Frontal cortex (tissue), 4 donors: ENCODE data around the gene STX1A. TPM values are rescaled to one million over a fixed set of nuclear protein-coding genes. Genes with fewer than 3 reads are reported as not detected.
A peak's percentile ranks its signal among the peaks of the same experiment; 100 is the strongest.
"Not testable (repeated sequence)": the region's sequence is repeated elsewhere in the genome, so short reads cannot be mapped to it uniquely, and the experiment has no call there.

Source experiments
- DNase-seq, 2 donors: peaks; one replicate each; pipeline ENCODE4 v3.0.0; 2012; ENCODE audit warnings: low spot score in 2 of 2
- FAIRE-seq: peaks from 2 replicates; lab custom pipeline; 2012; peaks lifted over from hg19 to GRCh38; lab: Jason Lieb, UNC
- total RNA-seq: library from RNA; depleted of rRNA; stranded (reverse); fragments of >200 nt; gene quantifications from one replicate; pipeline ENCODE4 v1.2.3, GENCODE V29; 2014
- donor health status: control.
- donor health status: control.
- donor health status: control.

Gene STX1A
- total RNA-seq, 1 donor from 2014 or later: 62.0 TPM

- DNase-seq: no peak
- FAIRE-seq: no peak
Observed at GRCh38 chr7:73688288-73688687, 31.2 kb downstream of the STX1A start.

GRCh38 chr7:73685311-73685710 is 34.2 kb downstream of the STX1A start:
- FAIRE-seq: no peak
- no peak for DNase-seq

DNA sequence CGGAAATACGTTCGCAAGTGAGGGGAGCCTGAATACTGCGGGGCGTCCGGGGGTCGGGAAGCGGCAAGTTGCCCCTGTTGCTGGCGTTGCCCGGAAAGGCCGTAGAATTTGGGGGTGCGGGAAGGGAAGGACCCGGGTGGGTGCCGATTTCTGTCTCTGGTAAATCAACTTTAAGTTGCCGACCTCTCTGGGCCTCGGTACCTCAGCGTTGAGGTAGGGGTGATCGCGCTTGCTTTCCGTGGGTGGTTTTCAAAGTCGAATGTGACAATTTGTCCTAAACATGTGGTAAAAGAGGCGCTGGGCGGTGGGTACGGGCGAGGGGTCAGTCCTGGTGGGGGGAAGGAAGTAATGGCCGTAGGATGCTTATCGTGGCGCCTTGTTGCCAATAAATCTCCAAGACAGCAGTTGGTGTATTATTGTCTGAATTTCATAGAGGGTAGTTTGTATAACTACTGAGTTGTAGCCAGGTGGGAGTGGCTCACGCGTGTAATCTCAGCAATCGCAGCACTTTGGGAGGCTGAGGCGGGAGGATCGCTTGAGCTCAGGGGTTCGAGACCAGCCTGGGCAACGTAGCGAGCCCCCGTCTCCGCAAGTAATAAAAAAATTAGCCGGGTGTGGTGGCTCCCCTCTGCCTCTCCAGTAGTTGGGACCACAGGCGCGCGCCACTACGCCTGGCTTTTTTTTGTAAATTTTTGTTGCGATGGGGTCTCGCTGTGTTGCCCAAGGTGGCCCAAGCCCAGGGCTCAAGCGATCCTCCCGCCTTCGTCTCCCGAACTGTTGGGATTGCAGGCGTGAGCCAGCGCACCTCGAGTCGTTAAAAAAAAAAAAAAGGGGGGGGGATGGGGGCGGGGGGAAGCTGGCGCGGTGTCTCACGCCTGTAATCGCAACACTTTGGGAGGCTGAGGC is 35.4 kb downstream of the STX1A start:
- FAIRE-seq (no peak), DNase-seq (no peak)

DNA sequence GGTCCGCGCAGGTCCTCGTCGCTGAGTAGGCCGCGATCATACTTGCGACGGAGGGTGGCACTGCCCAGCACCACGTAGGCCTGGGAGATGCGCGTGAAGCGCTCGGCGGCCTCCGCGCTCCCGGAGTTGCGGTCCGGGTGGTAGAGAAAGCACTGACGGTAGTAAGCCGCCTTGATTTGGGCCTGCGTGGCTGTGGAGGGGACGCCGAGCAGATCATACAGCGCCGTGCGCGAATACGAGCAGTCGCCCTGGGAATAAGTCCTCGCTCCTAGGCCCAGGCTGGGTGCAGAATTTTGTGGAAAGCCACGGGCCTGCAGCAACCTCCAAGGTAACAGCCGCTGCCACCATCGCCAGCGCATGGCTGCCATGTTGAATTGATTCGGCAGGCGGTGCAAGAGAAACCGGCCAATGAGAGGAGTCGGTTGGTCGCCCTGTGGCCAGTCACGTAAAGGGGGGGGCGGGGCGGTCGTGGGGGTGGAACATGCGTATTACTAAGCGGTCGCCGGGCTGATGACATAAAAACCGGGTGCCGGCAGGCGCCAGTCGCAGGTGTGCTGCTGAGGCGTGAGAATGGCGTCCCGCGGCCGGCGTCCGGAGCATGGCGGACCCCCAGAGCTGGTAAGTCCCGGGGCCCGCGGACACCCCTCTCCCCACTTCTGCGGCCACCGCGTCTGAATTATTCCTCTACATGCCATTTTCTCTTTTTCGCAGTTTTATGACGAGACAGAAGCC is 36.2 kb downstream of the STX1A start, which contains the start of the genes BUD23 and DNAJC30:
BUD23 (plus strand) TSS at position 542 of the 732 bp plus-strand sequence; CDS start at position 571, 29 bp downstream.
DNAJC30 (minus strand) TSS at position 398 of the 732 bp plus-strand sequence; CDS start at position 368, 30 bp downstream.
- FAIRE-seq: no peak
- peak; percentile 97 to 98 for DNase-seq

DNA sequence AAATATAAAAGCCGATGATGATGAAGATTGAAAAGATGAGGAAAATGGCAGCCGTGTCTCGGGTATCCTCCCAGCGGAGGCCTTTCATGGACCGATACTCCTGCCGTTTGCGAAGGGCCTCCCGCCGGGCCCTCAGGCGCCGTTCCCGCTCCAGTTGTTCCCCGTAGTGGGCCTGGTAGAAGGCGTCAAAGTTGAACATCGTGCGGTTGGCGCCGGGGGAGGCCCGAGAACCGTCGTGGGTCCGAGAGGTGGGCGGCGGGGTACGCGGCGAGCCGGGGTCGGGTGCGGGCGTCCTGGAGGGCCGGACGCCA is 36.8 kb downstream of the STX1A start:
- FAIRE-seq: no peak

GRCh38 chr7:73681031-73681430 is 38.4 kb downstream of the STX1A start:
- DNase-seq: no peak
- no peak for FAIRE-seq

More for the DNA sequence above, 36.8 kb downstream of the STX1A start:
- DNase-seq: no peak

- DNase-seq (no peak), FAIRE-seq (no peak)
Observed at GRCh38 chr7:73680501-73680900, 39.0 kb downstream of the STX1A start.

GRCh38 chr7:73679709-73680108 is 39.8 kb downstream of the STX1A start:
- FAIRE-seq (no peak), DNase-seq (no peak)

- no peak for DNase-seq
- FAIRE-seq: no peak
Observed at GRCh38 chr7:73678862-73679261, 40.6 kb downstream of the STX1A start.

- not testable (repeated sequence) for FAIRE-seq, DNase-seq
Observed at GRCh38 chr7:73676062-73676461, 43.4 kb downstream of the STX1A start.

DNA sequence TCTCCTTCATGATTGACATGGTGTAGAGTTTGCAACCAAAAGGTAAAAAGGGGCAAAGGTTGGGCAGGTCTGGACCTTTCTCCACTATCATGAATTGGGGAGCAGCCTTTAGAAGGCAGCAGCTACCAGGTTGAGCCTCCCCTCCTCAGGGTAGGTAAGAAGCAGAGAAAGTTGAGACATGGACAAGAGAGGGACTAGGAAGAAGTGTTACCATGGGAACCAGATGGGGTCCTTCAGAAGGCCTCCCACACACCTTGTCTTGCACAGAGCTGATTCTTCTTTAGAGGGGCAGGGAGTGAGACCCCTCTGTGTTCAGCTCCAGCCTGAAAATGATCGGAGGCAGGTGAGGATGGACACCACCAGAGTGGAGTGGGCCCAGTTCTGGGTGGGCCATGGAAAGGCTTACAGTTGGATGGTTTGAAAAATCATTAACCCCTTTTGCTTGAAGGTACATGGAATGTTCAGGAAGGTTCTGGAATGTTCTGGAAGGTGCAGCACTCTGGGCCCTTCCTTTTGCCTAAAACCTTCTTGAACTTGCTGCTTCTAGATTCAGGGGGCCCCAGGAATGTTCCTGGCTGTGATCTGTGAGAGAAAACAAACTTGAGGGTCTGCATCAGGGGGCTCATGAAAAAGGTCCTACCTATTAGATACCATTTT is 44.9 kb downstream of the STX1A start:
- FAIRE-seq (no peak), DNase-seq (no peak)

DNA sequence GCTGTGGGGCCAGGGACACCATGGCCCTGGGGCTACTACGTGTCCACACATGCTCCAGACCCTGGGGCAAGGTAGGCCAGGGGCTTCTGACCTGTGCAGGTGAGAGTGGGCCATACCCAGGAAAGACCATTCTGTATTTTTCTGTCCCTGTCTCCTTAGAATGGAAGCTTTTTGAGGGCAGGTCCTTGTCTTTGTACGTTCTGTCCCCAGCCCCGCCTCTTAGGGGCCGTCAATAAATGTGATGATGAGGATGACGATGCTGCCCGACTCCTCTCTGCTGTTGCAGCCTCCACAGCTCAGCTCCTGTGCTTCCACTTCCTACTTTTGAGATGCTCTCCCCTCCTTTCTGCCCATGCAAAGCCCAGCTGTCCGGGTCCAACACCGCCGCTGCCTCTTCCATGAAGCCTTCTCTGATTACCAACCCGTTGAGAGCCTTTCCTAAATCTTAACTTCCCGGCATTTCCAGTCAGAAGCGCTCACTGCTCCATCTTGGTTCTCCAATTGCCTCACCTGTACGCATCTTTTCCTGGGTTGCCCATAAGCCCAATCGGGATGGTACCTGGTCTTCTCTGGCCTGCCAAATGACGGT is 47.5 kb downstream of the STX1A start:
- no peak for DNase-seq
- FAIRE-seq: no peak

GRCh38 chr7:73671322-73671661 is 48.2 kb downstream of the STX1A start:
- no peak for FAIRE-seq
- no peak for DNase-seq

- FAIRE-seq (no peak), DNase-seq (no peak)
Observed at GRCh38 chr7:73669858-73670385, 49.5 kb downstream of the STX1A start.

DNA sequence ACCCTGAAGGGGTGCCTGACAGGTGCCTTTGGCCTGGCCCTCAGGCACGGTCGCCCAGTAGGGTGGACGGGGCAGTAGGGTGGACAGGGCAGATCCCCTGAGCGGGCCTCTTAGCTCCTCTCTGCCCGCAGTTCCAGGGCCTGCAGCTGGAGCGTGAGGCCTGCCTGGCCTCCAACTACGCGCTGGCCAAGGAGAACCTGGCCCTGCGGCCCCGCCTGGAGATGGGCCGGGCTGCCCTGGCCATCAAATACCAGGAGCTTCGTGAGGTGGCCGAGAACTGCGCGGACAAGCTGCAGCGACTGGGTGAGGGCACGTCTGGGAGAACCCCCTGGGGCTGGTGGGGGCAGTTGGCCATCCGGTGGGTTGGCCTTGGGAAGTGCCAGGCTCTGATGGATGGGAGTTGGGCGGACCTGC is 50.2 kb downstream of the STX1A start:
- FAIRE-seq (no peak), DNase-seq (no peak)

DNA sequence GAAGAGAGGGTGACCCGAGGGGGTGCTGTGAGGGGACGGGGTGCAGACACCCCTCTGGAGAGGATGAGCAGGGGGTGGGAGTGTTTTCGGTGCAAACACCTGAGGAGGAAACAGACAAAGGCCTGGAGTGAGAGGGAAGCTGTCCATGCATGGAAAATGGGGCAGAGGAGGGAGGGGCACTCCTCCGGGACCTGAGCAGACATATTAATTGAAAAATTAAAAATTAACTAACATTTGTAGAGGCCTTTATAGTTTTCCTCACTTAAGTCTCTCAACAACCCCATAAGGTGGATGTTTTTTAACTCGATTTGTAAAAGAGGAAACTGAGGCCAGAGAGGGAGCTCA is 50.6 kb downstream of the STX1A start:
- FAIRE-seq: no peak
- no peak for DNase-seq

DNA sequence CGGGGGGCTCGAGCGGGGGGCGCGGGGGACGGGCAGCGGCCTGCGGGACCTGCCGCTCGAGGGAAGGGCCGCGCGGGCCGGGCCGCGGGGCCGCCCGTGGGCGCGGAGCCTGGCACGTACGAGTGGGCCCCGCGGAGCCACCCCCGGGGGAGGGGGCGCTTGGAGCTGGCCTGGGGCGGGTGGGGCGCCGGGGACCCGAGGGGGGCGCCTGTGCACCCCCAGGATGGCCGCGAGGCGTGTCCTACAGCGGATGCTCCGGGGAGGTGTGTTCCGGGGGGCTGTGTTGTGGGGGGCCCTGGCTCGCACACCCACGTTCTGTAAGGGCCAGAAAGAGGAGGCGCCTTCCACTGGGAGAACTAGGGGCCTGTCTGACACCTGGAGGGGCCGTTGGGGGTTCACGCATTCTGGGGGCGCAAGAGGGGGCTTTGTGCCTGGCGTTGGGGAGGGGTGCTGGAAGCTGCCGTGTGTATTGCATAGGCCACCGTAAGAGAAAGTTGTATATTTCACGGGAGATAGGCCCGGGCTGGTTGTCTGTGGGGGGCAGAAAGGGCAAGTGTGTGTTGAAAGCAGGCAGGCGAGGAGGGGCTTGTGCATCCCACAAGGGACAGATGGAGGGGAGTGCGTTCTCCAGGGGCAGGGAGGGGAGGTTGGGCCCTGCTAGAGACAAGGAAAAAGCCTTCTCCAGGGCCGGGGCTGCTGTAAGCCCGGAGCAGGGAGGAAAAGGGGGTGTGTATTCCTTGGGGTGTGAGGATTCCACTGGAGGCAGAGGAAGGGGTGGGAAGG is 51.2 kb downstream of the STX1A start:
- FAIRE-seq: no peak
- DNase-seq: peak in 1 of 2 donors; percentile 58

DNA sequence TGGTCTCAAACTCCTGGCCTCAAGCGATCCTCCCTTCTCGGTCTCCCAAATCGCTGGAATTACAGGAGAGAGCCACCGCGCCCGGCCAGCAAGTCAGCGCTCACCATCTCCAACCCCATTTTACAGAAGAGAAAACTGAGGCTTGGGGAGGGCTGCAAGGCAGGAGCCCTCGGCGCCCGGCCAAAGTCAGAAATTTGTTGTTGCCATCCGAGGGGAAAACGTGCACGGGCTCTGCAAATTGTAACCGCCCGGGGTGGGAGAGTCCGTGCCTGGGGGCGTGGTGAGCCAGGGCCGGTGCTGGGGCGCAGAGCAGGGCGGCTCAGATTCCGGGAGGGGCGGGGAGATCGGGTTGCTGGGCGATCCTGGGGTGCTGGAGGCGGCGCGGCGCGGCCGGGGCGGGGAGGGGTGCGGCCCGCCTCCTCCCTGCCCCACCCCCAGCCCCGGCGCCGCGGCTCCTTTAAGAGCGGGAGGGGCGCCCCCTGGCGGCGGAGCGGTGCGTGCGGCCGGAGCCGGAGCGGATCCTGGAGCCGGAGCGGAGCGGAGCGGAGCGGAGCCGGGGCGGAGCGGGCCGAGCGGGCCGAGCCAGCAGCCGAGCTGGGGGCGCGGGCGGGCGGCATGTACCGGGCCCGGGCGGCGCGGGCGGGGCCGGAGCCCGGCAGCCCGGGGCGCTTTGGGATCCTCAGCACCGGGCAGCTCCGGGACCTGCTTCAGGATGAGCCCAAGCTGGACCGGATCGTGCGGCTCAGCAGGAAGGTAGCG is 51.9 kb downstream of the STX1A start, which contains the start of gene VPS37D:
VPS37D (plus strand) TSS at position 488 of the 759 bp plus-strand sequence; CDS start at position 616, 128 bp downstream.
- FAIRE-seq: no peak

More for the DNA sequence above, 51.9 kb downstream of the STX1A start, which contains the start of gene VPS37D:
- peak; percentile 96 to 97 for DNase-seq
